HEK293T (cell line): ENCODE data around the gene MAGEB17.

Experiments used
- BHLHE40 ChIP-seq: fragments of 450-650 bp; IDR thresholded peaks from 2 replicates; pipeline ENCODE4 v1.6.1; 2016; ENCODE audit warnings: mild to moderate bottlenecking, moderate library complexity, borderline replicate concordance
- CTBP1 ChIP-seq: fragments of 450-650 bp; IDR thresholded peaks from 2 replicates; pipeline ENCODE4 v1.6.1; 2016; ENCODE audit warnings: borderline replicate concordance
- ELF4 ChIP-seq: fragments of 450-650 bp; IDR thresholded peaks from 2 replicates; pipeline ENCODE4 v1.6.1; 2017; ENCODE audit warnings: antibody characterized with exemption
- FOXK2 ChIP-seq: fragments of 450-650 bp; IDR thresholded peaks from 2 replicates; pipeline ENCODE4 v1.6.1; 2016; ENCODE audit warnings: mild to moderate bottlenecking
- PKNOX1 ChIP-seq: fragments of 450-650 bp; IDR thresholded peaks from 2 replicates; pipeline ENCODE4 v1.6.1; 2016
- SP1 ChIP-seq: fragments of 450-650 bp; IDR thresholded peaks from 2 replicates; pipeline ENCODE4 v1.6.1; 2017
- SUZ12 ChIP-seq: fragments of 450-650 bp; IDR thresholded peaks from 2 replicates; pipeline ENCODE4 v1.6.1; 2016; ENCODE audit warnings: mild to moderate bottlenecking

- TF ChIP-seq CTBP1 = no peak
- TF ChIP-seq BHLHE40 = no peak
- TF ChIP-seq SP1 = no peak
- no peak for TF ChIP-seq PKNOX1
- no peak for TF ChIP-seq SUZ12
- no peak for TF ChIP-seq FOXK2
- no peak for TF ChIP-seq ELF4
Observed at GRCh38 chrX:16143968-16144367, 23.3 kb upstream of the MAGEB17 start.
